HEK293T (cell line): ENCODE data around the gene GRID1.

Source experiments
- CTCF ChIA-PET: fragments of 350-600 bp; formaldehyde crosslinking; extraction: SDS; loops from one replicate; lab custom pipeline; 2021; ENCODE audit warnings: antibody characterized with exemption, inconsistent platforms; lab: Yijun Ruan, JAX
- POLR2A ChIA-PET: fragments of 350-600 bp; formaldehyde crosslinking; extraction: SDS; loops from one replicate; lab custom pipeline; 2020; ENCODE audit warnings: antibody characterized with exemption, inconsistent platforms; lab: Yijun Ruan, JAX
- DNase-seq: peaks from one replicate; pipeline ENCODE4 v3.0.0; 2012; ENCODE audit warnings: mixed read lengths; ENCODE audit errors: extremely low spot score
- ARNT ChIP-seq: fragments of 450-650 bp; IDR thresholded peaks from 2 replicates; pipeline ENCODE4 v1.6.1; 2017; ENCODE audit warnings: mild to moderate bottlenecking
- BHLHE40 ChIP-seq: fragments of 450-650 bp; IDR thresholded peaks from 2 replicates; pipeline ENCODE4 v1.6.1; 2016; ENCODE audit warnings: mild to moderate bottlenecking, moderate library complexity, borderline replicate concordance
- CTBP1 ChIP-seq: fragments of 450-650 bp; IDR thresholded peaks from 2 replicates; pipeline ENCODE4 v1.6.1; 2016; ENCODE audit warnings: borderline replicate concordance
- ELF4 ChIP-seq: fragments of 450-650 bp; IDR thresholded peaks from 2 replicates; pipeline ENCODE4 v1.6.1; 2017; ENCODE audit warnings: antibody characterized with exemption
- FOXA1 ChIP-seq: fragments of 450-650 bp; IDR thresholded peaks from 2 replicates; pipeline ENCODE4 v1.6.1; 2016; ENCODE audit warnings: mild to moderate bottlenecking
- FOXK2 ChIP-seq: fragments of 450-650 bp; IDR thresholded peaks from 2 replicates; pipeline ENCODE4 v1.6.1; 2016; ENCODE audit warnings: mild to moderate bottlenecking
- FOXM1 ChIP-seq: fragments of 450-650 bp; IDR thresholded peaks from 2 replicates; pipeline ENCODE4 v1.6.1; 2017; ENCODE audit warnings: mild to moderate bottlenecking, borderline replicate concordance
- HDGF ChIP-seq: fragments of 450-650 bp; IDR thresholded peaks from 2 replicates; pipeline ENCODE4 v1.6.1; 2017; ENCODE audit warnings: antibody characterized with exemption, borderline replicate concordance
- L3MBTL2 ChIP-seq: fragments of 450-650 bp; conservative IDR thresholded peaks from 2 replicates; pipeline ENCODE4 v1.6.1; 2016; ENCODE audit warnings: mild to moderate bottlenecking
- LEF1 ChIP-seq: fragments of 450-650 bp; IDR thresholded peaks from 2 replicates; pipeline ENCODE4 v1.6.1; 2017; ENCODE audit warnings: mild to moderate bottlenecking, borderline replicate concordance
- NFRKB ChIP-seq: fragments of 450-650 bp; IDR thresholded peaks from 2 replicates; pipeline ENCODE4 v1.6.1; 2016; ENCODE audit warnings: mild to moderate bottlenecking, moderate library complexity
- PKNOX1 ChIP-seq: fragments of 450-650 bp; IDR thresholded peaks from 2 replicates; pipeline ENCODE4 v1.6.1; 2016
- SP1 ChIP-seq: fragments of 450-650 bp; IDR thresholded peaks from 2 replicates; pipeline ENCODE4 v1.6.1; 2017
- SUZ12 ChIP-seq: fragments of 450-650 bp; IDR thresholded peaks from 2 replicates; pipeline ENCODE4 v1.6.1; 2016; ENCODE audit warnings: mild to moderate bottlenecking
- TARDBP ChIP-seq: fragments of 450-650 bp; IDR thresholded peaks from 2 replicates; pipeline ENCODE4 v1.6.1; 2016
- ZNF384 ChIP-seq: fragments of 450-650 bp; IDR thresholded peaks from 2 replicates; pipeline ENCODE4 v1.6.1; 2016

GRID1 gene

DNA sequence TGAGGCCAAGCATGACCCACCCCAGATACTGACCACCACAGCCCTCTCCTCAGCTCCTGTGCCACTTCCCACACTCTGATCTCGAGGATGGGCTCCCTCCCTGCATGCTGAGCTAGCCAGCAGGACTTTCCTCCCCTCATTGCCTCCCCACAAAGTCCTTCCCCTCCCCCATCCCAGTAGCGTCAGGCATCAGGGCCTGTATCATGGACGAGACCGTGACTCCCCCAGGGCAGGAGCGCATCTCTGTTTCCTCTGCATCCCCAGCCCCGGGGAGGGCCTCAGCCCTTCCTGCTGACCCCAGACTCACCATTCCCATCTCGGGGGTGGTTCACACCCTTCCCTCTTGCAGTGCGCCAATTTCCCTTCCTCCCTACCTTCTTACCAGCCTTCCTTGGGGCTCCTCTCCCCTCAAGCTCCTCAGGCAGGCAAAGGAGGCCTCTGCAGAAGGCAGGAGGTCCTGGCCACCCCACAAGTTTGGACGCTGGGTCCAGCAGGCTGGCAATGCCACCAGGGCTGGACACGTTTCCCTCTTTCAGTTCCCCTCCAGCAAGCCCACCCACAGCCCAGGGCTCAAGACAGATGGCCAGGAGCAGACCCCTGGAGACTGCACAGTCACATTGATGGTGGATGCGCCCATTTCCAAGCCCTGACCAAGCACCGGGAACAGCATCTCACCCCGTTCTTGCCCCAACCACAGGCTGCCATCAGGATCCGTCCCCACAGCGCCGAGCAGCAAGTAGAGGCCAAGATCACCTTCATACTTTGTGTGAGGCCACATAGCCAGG, 36.5 kb downstream of the GRID1 start:
- no peak for DNase-seq
- ChIA-PET POLR2A (no interaction called here), CTCF (no interaction called here)
- TF ChIP-seq FOXM1 (no peak), SUZ12 (no peak), ARNT (no peak), ELF4 (no peak), ZNF384 (no peak), LEF1 (no peak), BHLHE40 (no peak), HDGF (no peak)

GRCh38 chr10:86329093-86329710, 37.4 kb downstream of the GRID1 start:
- ChIA-PET CTCF (no interaction called here), POLR2A (no interaction called here)
- TF ChIP-seq TARDBP = no peak
- no peak for TF ChIP-seq LEF1
- no peak for TF ChIP-seq FOXK2
- no peak for TF ChIP-seq PKNOX1
- TF ChIP-seq BHLHE40 = no peak
- no peak for TF ChIP-seq HDGF
- no peak for TF ChIP-seq FOXA1
- TF ChIP-seq CTBP1 = no peak
- TF ChIP-seq SUZ12 = no peak
- no peak for TF ChIP-seq ELF4
- no peak for TF ChIP-seq FOXM1
- no peak for TF ChIP-seq NFRKB
- TF ChIP-seq ZNF384 = no peak
- TF ChIP-seq L3MBTL2 = no peak
- no peak for TF ChIP-seq SP1
- TF ChIP-seq ARNT = no peak
- DNase-seq = no peak

DNA sequence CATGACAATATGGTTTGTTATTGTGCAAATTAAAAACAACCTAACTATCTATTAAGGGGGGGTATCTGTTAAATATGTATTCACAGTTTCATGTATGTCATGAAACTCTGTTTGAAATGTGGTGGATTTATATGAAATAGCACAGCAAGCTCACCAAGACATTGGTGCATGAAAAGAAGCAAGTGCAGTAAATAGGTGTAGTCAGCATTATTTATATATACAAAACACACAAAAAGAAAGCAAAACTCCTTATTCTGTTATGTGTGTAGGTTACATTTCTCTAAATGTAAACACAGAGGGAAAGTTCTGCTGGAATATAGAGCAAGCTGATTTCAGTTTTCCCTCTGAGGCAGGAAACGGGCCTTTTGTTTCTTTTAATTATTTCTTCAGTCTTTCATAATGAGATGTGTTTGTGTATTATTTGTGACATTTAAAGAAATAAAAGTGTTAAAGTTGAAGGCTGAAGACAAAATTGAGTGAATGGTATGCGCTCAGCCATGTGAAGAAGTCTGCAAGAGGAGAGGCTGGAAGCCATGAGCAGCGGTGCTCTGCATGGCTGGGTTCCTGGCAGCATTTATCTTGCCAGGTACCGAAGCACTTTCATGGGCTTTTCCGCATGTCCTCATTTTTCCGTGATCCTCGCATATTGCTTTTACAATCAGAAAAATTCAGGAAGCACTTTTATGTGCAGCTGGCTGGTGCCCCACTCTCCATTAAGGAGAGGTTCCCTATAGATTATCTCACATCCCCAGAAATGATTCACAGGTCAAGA, 38.5 kb downstream of the GRID1 start:
- ChIA-PET CTCF (no interaction called here), POLR2A (no interaction called here)
- DNase-seq = no peak
- TF ChIP-seq SP1 (no peak), ARNT (no peak), HDGF (no peak), TARDBP (no peak), FOXA1 (no peak)

DNA sequence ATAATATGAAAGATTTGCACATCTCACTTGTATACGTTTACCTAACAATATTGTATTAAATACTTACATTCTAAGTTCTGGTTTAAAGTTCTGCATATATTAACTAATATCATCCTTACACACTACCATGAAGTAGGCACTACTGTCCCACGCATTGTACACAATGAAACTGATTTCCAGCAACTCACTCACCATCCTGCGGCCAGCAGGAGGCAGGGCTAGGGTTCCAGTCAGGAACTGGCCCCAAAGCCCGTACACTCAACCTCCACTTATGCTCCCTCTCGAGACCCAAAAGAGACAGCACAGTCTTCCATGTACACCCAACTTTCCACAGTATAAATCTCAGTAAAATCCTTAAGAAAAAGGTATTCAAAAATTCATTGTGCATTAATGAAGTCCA, 41.4 kb downstream of the GRID1 start:
- ChIA-PET CTCF (no interaction called here), POLR2A (no interaction called here)
- TF ChIP-seq PKNOX1 (no peak), ZNF384 (no peak), ELF4 (no peak), HDGF (no peak), CTBP1 (no peak), FOXM1 (no peak), L3MBTL2 (no peak), LEF1 (no peak)
- no peak for DNase-seq

DNA sequence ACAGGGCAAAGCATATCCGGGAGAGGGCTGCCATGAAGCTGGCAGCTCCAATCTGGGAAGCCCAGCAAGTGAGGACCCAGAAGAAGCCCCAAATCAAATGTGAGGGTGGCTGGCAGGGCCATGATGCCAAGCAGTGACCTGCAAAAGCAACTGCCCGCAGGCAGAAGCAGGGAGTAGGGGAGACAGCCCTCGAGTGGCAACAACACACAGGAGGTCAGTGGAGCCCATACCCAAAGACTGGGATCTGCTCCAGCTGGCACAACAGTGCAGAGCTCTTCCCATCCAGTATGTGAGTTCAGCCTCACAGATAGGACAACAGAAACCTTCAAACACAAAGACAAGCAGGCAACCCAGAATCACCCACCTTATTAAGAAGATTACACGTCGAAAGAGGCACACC, 45.0 kb downstream of the GRID1 start:
- DNase-seq = no peak
- TF ChIP-seq L3MBTL2 = no peak
- no peak for TF ChIP-seq FOXM1
- no peak for TF ChIP-seq HDGF
- no peak for TF ChIP-seq TARDBP
- TF ChIP-seq PKNOX1 = no peak
- TF ChIP-seq SP1 = no peak
- TF ChIP-seq FOXA1 = no peak
- no peak for TF ChIP-seq BHLHE40
- TF ChIP-seq LEF1 = no peak
- no peak for TF ChIP-seq ELF4
- no peak for TF ChIP-seq ZNF384
- TF ChIP-seq CTBP1 = no peak
- ChIA-PET CTCF (no interaction called here), POLR2A (no interaction called here)

- ChIA-PET CTCF (no interaction called here), POLR2A (no interaction called here)
- DNase-seq = no peak
- TF ChIP-seq TARDBP (no peak), FOXK2 (no peak), HDGF (no peak), SP1 (no peak), FOXA1 (no peak), BHLHE40 (no peak), FOXM1 (no peak), L3MBTL2 (no peak), LEF1 (no peak), ZNF384 (no peak), ARNT (no peak), SUZ12 (no peak), ELF4 (no peak), PKNOX1 (no peak), CTBP1 (no peak), NFRKB (no peak)
These were observed 46.9 kb downstream of the GRID1 start for GRCh38 chr10:86319676-86320075.
